Pancreas (tissue), 10 donors: Measurements from ENCODE around the gene CDH13. TPM values are rescaled to one million over a fixed set of nuclear protein-coding genes. Genes with fewer than 3 reads are reported as not detected.

ENCODE experiments used
- ATAC-seq, 4 donors: fragments of 200-7000 bp; cut with Tn5 transposase; one replicate each; pipeline versions ENCODE4 v1.8.0 to v1.9.1; 2020; ENCODE audit warnings: mild to moderate bottlenecking in 4 of 4, moderate library complexity in 4 of 4
- DNase-seq, 6 donors: peaks; one replicate each; pipeline ENCODE4 v3.0.0-alpha.2; 2020
- FAIRE-seq: peaks from 2 replicates; lab custom pipeline; 2012; peaks lifted over from hg19 to GRCh38; lab: Jason Lieb, UNC
- H3K27ac ChIP-seq, 4 donors: fragments of 200-600 bp; sonication (generic); 1 replicate in 3 of 4; 2 replicates in 1 of 4; pipeline versions ENCODE4 v1.5.0 to v1.8.0; 2020
- H3K27me3 ChIP-seq, 4 donors: fragments of 200-600 bp; one replicate each; pipeline ENCODE4 v1.8.0; 2021
- H3K36me3 ChIP-seq, 3 donors: fragments of 200-600 bp; sonication (generic) in 1 of 3; one replicate each; pipeline versions ENCODE4 v1.5.0 to v1.8.0; 2020 to 2021
- H3K4me1 ChIP-seq, 3 donors: fragments of 200-600 bp; one replicate each; pipeline ENCODE4 v1.8.0; 2021
- H3K4me3 ChIP-seq, 4 donors: fragments of 200-600 bp; sonication (generic) in 2 of 4; one replicate each; pipeline versions ENCODE4 v1.5.0 to v1.8.0; 2020 to 2021
- H3K9me3 ChIP-seq, 4 donors: fragments of 200-600 bp; one replicate each; pipeline ENCODE4 v1.8.0; 2021
- CTCF ChIP-seq, 4 donors: fragments of 200-600 bp; sonication (generic) in 3 of 4; IDR thresholded peaks; one replicate each; pipeline versions ENCODE4 v1.5.0 to v1.8.0; 2021; ENCODE audit warnings: antibody characterized with exemption in 4 of 4
- WGBS, 2 donors: extraction: QIAGEN DNeasy Blood & Tissue Kit; methylation state at CpG; one replicate each; pipeline ENCODE4 v1.1.7; 2013; 5-methylcytosine and 5-hydroxymethylcytosine counted together
- intact Hi-C, 3 donors: fragments of 100-400 bp; cut with DNase I; formaldehyde crosslinking; loops; one replicate each; pipeline versions ENCODE4 v1.11.1 to v1.14.2; 2022
- polyA plus RNA-seq, 2 donors: library from polyadenylated mRNA; stranded (reverse); fragments of 200-250 nt; gene quantifications; one replicate each; pipeline ENCODE4 v1.2.3, GENCODE V29; 2013
- total RNA-seq, 6 donors: library from RNA; stranded (reverse); fragmentation: NEBNext Ultra II Directional in 4 of 6; extraction: Animal tissue kit (Norgen Biotek cat#: 25700) in 4 of 6; gene quantifications; one replicate each; pipeline versions ENCODE4 v1.2.1 to v1.2.4, GENCODE V29; 2021 to 2023
- donor health status: healthy with polysubstance abuse.
- donor health status: DM: no; HTN: no; CAD: no; lungs with moderate emphysema.
- donor health status: DM: no; HTN: no; CAD: no.
- donor health status: control.
- donor health status: control.
- donor health status: Bipolar disorder and iron deficiency.
- donor health status: DM: yes; HTN: yes; CAD: no.
- donor health status: DM: no; HTN: no; CAD: no.
- donor health status: DM: no; HTN: no; CAD: no.
- donor health status: DM: yes; HTN: yes; CAD: no.

The CDH13 gene
- total and polyA plus RNA-seq, 8 donors, result 0.12 to 1.0 (median 0.37) TPM

DNA sequence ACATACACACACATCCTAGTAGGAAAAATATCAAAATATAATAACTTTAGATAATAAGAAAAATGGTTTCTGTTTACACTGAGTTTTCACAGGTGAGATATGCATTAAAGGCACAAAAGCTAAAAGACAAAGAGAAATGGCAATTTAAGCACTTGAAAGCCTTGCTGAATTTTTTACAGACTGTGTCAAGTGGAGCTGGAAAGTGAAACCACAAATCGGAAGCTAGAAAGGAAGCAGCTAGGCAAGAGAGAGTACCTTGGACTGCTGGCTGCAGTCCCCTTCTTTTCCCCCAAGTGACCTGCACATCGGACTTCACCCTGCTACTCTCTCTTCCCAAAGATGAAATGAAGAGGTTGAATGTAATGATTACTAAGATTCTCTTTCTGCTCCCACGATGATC, 135.1 kb downstream of the CDH13 start:
- Histone ChIP-seq H3K27me3 (no peaks in the 10 kb centered on the region), H3K36me3 (no peaks in the 10 kb centered on the region), H3K27ac (no peak overlapping the region), H3K9me3 (no peaks in the 10 kb centered on the region), H3K4me1 (no peaks in the 10 kb centered on the region), H3K4me3 (no peak overlapping the region)
- intact Hi-C loops, result no loop called here
- DNase-seq (no peak), FAIRE-seq (peak; percentile 56), ATAC-seq (peak in 3 of 4 donors; percentile 41 to 51 (median 47))
- 18 to 24% methylated on average over 3 of the region's 3 CpGs for WGBS, 2 donors
- TF ChIP-seq CTCF (IDR thresholded peaks at IDR 0.05), result no peak

DNA sequence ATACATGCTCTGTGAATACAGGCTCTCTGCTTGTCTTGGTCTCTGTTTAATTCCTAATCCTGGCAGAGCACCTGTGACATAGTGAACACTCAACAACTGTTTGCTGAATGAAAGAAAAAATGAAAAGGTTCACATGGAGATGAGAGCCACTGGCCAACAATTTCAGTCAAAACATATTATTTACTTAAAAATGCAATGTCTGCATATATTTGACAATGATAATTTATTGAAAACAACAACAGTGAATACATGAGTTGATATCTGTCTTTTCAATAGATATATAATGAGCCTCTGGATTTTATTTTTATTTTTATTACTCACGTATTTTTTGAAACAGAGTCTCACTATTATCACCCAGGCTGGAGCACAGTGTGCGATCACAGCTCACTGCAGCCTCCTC, 136.6 kb downstream of the CDH13 start:
- intact Hi-C loops, result no loop called here
- no peak for FAIRE-seq

GRCh38 chr16:82767198-82767597, 140.4 kb downstream of the CDH13 start:
- intact Hi-C loops, result no loop called here
- WGBS, 2 donors, result 52 to 77% methylated on average over 3 of the region's 3 CpGs
- Histone ChIP-seq H3K9me3 (no peaks in the 10 kb centered on the region), H3K4me3 (no peak overlapping the region), H3K27ac (no peak overlapping the region), H3K4me1 (no peaks in the 10 kb centered on the region), H3K36me3 (no peaks in the 10 kb centered on the region), H3K27me3 (peaks cover 0 to 3% (median 0%) of the 10 kb centered on the region in 4 donors)
- no peak for TF ChIP-seq CTCF (IDR thresholded peaks at IDR 0.05)
- FAIRE-seq (no peak), DNase-seq (no peak), ATAC-seq (no peak)

More for the DNA sequence above, 136.6 kb downstream of the CDH13 start:
- Histone ChIP-seq H3K4me3 (no peak overlapping the region), H3K36me3 (no peaks in the 10 kb centered on the region), H3K4me1 (no peaks in the 10 kb centered on the region), H3K9me3 (no peaks in the 10 kb centered on the region), H3K27ac (no peak overlapping the region), H3K27me3 (no peaks in the 10 kb centered on the region)
- ATAC-seq, result no peak
- DNase-seq, result no peak
- TF ChIP-seq CTCF (IDR thresholded peaks at IDR 0.05), result no peak
- WGBS, 2 donors, result 71 to 87% methylated on average over 2 of the region's 2 CpGs

- H3K4me3 ChIP-seq, result no peak overlapping the region
- no peaks in the 10 kb centered on the region for H3K4me1 ChIP-seq
- DNase-seq, result no peak
- no peak for ATAC-seq
- intact Hi-C loops, result no loop called here
- WGBS, 2 donors, result 69 to 71% methylated on average over 4 of the region's 4 CpGs
- H3K27ac ChIP-seq, result no peak overlapping the region
- peaks cover 0 to 3% (median 0%) of the 10 kb centered on the region in 4 donors for H3K27me3 ChIP-seq
- no peaks in the 10 kb centered on the region for H3K9me3 ChIP-seq
- no peak for FAIRE-seq
- no peaks in the 10 kb centered on the region for H3K36me3 ChIP-seq
- TF ChIP-seq CTCF (IDR thresholded peaks at IDR 0.05), result no peak
Measured at GRCh38 chr16:82767808-82768207, 141.0 kb downstream of the CDH13 start.

- Histone ChIP-seq H3K9me3 (no peaks in the 10 kb centered on the region), H3K4me3 (no peak overlapping the region), H3K27me3 (peaks cover 0 to 3% (median 0%) of the 10 kb centered on the region in 4 donors), H3K27ac (no peak overlapping the region), H3K36me3 (no peaks in the 10 kb centered on the region), H3K4me1 (no peaks in the 10 kb centered on the region)
- no peak for TF ChIP-seq CTCF (IDR thresholded peaks at IDR 0.05)
- intact Hi-C loops, result no loop called here
- no peak for ATAC-seq
- no peak for DNase-seq
- FAIRE-seq, result no peak
- WGBS, 2 donors, result 62 to 73% methylated on average over 5 of the region's 5 CpGs
Measured at GRCh38 chr16:82769845-82770244, 143.1 kb downstream of the CDH13 start.
